NCI-H345 (cell line): ENCODE measurements around the gene TBL1X.
A peak's percentile ranks its signal among the peaks of the same experiment; 100 is the strongest.

Experiments
- DNase-seq: peaks from one replicate; lab custom pipeline; 2025; lab: John Stamatoyannopoulos, UW

TBL1X gene

GRCh38 chrX:9586992-9587392 is 122.1 kb downstream of the TBL1X start:
- DNase-seq, result peak; percentile 62

DNA sequence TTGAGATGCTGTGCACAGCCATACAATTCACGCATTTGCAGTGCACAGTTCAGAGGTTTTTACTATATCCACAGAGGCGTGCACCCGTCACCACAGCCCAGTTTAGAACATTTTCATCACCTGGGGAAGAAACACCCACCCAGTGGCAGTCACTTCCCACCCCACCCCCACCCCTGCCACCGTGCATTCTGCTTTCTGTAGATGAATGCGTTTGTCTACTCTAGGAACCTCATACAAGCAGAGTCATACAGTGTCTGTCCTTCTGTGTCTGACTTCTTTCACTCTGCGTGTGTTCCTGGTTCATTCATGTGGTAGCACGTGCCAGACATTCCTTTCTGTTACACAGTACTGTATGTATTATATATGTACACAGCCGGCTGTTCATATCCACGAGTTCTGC is 122.8 kb downstream of the TBL1X start:
- no peak for DNase-seq

DNA sequence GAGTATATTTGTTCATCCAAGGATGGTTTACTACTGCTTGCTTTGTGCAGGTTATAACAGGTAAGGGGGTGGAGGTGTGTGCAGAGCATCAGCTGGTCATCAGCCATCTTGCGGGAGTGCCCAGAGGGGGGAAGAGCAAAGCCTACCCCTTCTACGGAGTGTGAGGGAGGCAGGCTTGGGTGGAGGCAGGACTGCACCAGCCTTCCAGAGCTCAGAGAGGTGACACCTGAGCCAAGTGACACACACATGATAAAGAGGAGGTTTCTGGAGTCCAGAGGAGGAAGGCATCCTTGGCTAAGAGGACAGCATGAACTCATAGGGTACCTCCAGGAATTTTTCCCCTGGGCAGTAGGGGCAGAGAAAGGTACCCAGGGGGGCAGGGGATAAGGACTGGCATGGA is 126.6 kb downstream of the TBL1X start:
- no peak for DNase-seq

GRCh38 chrX:9593756-9594155 is 128.9 kb downstream of the TBL1X start:
- no peak for DNase-seq

DNA sequence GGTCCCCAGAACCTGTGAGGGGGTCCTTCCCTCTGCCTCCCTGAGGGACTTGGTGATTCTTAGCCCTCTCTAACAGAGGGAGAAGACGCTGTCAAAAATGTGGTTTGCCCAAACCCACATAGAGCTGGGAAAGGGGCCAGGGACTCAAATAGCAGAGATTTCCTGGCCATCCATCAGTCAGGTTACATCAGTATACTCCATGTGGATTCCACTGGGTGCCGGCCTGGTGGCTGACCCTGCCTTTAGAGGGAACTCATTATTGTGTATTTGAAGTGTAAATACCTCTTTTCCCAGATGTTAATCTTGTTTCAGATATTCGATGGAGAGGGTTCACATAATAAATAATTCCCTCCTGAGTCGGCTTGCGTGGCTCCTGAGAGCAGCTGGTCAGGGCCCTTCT is 130.3 kb downstream of the TBL1X start:
- no peak for DNase-seq

GRCh38 chrX:9596837-9597236 is 132.0 kb downstream of the TBL1X start:
- DNase-seq, result no peak

GRCh38 chrX:9597361-9598035 is 132.6 kb downstream of the TBL1X start:
- DNase-seq, result no peak

GRCh38 chrX:9598344-9598743 is 133.5 kb downstream of the TBL1X start:
- no peak for DNase-seq

GRCh38 chrX:9604111-9604907 is 139.5 kb downstream of the TBL1X start:
- no peak for DNase-seq

- DNase-seq, result no peak
Observed at GRCh38 chrX:9604908-9605306, 140.0 kb downstream of the TBL1X start.

DNA sequence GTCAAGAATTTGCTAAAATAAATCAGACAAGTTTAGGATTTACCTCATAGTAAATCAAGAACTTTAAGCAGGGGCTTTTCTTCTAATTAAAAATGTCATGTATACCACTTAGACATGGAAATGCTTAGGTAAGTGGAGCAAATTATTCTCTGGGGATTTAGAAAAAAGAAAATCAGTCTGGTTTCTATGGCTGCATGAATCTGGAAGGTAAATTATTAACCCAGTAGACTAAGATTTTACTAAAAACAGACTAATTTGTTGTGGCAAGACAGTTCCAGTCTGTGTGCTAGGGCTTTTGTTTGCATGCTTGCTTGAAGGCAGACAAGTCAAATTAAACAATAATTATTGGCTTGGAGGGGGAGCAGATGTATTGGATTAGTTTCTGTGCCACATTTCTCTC is 140.6 kb downstream of the TBL1X start:
- DNase-seq, result no peak

DNA sequence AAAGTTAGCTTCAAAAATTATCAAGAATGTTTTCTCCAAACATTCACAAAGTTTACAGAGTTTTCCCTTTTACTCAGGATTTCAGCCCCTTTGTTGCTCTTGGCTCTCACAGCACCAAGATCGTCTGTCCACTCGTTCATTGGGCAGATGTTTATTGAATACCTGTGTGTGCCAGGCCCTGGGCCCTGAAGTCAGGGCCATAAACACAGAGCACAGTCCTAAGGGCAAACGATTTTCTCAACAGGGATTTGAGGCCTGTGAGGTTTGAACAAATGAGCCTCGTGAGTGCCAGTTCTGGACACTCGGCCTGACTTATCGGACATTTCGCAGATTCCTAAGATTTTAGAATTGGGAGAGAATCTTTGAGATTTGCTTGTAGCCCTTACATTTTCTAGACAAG is 142.1 kb downstream of the TBL1X start:
- no peak for DNase-seq

DNA sequence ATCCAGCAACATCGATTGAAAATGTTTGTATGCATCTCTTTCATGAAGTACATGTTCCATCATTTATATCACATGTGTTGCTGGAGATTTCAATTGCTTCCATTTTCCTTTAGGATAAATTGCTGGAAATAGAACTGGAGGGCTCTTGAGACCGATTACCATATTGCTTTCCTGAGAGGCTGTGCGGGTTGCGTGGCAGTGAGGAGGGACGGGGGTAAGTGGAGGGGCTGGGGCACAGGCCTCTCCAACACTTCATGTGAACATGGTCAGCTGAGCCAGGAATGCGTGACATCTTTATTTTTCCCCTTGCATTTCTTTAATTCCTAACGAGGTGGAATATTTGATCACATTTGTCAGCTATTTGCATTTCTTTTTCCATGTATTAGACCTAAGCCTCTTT is 144.6 kb downstream of the TBL1X start:
- DNase-seq, result peak; percentile 42

DNA sequence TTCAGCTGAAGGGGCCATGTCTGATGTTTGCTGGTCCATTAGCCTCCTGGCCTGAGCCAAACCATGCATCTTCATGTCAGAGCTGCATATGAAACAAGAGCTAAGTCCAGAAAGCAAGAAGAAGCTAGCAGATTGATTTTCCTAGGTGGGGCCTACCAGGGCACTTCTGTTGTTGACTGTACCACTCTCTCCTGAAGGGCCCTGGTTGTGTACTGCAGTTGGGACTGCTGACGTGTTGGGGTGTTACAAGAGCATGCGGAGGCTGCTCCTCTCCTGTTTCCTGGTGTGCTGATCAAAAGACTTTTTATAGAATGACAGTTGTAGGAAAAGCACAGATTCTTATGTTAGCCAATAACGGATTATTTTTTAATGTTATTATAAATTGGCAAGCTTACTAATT is 145.1 kb downstream of the TBL1X start:
- no peak for DNase-seq

DNA sequence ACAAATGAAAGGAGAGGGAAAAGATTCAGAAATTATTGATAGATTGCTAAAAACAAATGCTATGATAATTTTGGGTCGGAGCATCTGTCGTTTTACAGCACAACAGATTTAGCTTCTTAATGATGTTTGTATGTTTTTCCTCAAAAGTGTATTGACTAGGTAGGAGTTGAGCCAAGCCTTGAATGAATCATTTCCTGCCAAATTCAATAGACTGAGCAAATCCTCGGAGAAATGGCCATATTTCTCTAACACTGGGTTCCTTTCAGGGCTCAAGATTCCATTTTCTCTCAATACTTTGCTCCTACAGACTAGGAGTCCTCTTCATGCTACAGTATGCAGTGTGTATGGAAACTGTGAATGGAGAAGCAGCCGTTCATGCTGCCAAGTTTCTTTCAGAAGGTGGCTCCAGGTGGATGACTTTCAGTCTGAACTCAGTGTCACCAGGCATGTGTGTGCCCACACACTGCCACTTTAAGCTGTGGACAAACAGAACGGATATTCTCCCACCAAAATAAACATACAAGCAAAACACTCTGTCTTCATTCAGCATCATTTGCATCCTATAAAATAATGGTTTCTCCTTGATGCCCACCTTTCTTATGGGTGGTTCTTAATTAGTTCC is 146.0 kb downstream of the TBL1X start:
- DNase-seq, result no peak

- DNase-seq, result no peak
Observed at GRCh38 chrX:9611436-9612145, 146.7 kb downstream of the TBL1X start.

- no peak for DNase-seq
Observed at GRCh38 chrX:9612146-9612505, 147.3 kb downstream of the TBL1X start.

DNA sequence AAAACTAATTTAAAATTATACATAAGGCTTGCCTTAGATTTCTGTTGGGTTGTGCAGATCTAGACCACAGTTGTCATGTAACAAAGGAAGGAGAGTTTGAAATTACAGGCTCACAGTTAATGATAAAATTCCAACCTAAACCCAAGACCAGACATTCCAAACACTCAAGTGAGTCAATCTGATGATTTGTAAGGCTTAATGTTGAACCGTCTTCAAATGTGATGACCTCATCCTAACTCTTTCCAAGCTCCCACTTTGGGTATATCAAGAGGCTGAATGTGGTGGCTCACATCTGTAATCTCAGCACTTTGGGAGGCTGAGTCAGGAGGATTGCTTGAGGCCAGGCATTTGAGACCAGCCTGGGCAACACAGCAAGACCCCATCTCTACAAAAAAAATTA is 149.2 kb downstream of the TBL1X start:
- DNase-seq, result no peak

DNA sequence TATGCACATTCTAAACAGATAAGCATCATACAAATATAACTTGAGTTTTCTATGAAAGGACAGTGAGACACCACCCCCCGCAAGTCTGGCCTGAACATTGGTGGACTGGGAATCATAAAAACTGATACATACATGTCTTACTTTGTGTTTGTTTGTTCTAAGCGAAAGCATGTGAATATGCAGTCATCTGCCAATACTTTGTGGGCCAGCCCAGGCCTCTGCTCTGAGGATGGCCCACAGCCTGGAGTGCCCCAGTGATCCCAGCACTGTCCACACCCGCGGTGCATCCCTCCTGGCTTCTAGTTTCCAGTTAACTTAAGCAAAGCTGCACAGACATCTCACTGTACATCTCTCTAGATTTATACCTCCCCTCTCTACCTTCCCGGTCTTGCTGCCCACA is 154.3 kb downstream of the TBL1X start:
- DNase-seq, result no peak

DNA sequence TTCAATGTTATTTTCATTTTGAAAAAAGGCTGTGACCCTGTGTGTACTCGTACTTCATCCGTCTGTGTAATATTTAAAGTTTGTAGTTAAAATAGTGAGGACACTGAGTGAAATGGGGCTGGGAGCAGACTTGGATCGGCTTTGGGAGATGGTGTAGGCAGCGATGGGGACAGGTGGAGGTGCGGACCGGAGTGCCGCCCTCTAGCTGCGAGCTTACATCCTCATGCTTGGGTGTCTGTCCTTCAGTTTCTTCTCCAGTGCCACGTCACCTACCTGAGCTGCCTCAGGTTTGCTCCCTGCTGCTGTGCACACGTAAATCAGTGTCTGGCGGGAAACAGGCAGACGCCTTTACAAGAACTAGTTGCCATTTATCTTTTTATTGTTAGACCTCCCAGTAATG is 154.7 kb downstream of the TBL1X start:
- DNase-seq, result no peak

- no peak for DNase-seq
Observed at GRCh38 chrX:9622128-9622527, 157.3 kb downstream of the TBL1X start.

DNA sequence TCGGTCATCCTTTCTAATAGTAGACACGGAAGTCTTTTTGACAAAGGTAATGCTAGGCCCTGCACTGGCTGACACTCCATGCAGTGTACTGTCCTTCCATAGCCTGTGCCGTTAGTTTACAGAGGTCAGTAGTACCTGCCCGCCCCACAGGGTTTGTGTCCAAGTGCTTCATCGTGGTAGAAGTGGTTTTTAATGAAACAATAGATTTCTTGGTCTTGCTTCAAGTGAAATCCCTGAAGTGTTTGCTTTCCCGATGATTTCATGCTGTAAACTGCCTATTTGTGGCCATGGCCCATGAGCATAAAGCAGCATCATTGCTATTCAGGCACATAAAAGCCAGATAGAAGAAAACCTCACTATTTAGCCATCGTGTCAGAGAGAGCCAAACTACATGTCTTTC is 161.5 kb downstream of the TBL1X start:
- peak; percentile 43 for DNase-seq

GRCh38 chrX:9627922-9628321 is 163.1 kb downstream of the TBL1X start:
- DNase-seq, result no peak
